Fibroblast of skin of left quadriceps (primary cell): ENCODE data around the gene TMEM108.

Source experiments
- DNase-seq, 2 experiments: peaks; one replicate each; pipeline ENCODE4 v3.0.0-alpha.2; 2013; ENCODE audit warnings: low read depth in 2 of 2

Gene TMEM108

GRCh38 chr3:133277813-133278212, 239.6 kb downstream of the TMEM108 start:
- DNase-seq: no peak

- DNase-seq: no peak
Observed at GRCh38 chr3:133278260-133279043, 240.3 kb downstream of the TMEM108 start.

DNA sequence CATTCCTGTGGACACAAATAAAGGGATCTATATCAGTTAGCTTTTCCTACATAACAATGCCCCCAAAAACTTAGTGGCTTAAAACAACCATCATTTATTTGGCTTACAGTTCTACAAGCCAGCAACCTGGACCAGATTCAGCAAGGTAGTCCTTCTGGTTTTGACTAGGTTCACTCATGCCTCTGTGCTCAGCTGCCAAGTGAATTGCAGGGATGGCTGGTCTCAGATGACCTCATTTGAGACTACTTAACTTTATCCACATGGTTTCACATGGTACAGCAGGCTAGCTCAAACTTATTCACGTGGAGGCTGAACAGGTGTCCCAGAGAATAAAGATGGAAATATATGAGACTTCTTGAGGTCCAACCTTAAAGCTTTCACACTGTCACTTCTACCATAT, 242.4 kb downstream of the TMEM108 start:
- DNase-seq: no peak

- DNase-seq: peak; percentile 32 to 34
Observed at GRCh38 chr3:133282236-133282635, 244.0 kb downstream of the TMEM108 start.

GRCh38 chr3:133283958-133284807, 246.0 kb downstream of the TMEM108 start:
- DNase-seq: no peak

DNA sequence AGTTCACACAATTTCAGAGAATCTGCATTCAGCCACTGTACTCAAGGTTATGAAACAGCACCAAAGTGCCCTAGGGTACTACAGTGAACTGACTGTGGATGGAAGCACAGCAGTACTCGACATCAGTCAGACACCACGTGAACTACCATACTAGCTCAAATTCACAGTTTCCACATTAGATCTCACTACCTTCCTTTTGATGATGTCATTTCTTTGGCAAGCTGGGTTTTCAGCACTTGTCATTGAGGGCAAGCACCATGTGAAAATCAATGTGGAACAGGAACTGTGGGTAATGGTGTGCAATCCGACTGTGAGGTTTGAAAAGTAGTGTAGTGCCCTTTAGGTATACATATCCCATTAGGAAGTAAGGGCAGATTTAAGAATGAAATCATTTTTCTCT, 251.1 kb downstream of the TMEM108 start:
- no peak for DNase-seq

- DNase-seq: no peak
Observed at GRCh38 chr3:133292296-133292695, 254.1 kb downstream of the TMEM108 start.

GRCh38 chr3:133293397-133294110, 255.4 kb downstream of the TMEM108 start:
- DNase-seq: no peak

DNA sequence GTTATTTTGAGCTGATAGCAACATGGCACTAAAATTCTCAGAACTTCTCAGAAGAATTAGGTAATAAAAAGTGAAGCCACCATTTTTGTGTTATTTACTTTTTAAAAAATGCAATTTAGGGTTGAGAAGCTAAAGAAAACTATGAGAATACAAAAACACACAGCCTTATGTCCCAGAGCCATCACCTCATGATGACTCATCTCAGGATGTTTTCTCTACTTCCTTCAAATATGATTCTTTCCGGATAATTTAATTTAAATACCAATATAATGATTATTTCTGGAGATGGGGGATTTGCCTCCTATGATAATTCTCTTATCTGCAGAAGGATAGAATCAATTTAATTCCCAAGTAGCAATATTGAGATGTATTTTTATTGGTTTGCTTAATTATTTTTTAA, 256.1 kb downstream of the TMEM108 start:
- DNase-seq: no peak

DNA sequence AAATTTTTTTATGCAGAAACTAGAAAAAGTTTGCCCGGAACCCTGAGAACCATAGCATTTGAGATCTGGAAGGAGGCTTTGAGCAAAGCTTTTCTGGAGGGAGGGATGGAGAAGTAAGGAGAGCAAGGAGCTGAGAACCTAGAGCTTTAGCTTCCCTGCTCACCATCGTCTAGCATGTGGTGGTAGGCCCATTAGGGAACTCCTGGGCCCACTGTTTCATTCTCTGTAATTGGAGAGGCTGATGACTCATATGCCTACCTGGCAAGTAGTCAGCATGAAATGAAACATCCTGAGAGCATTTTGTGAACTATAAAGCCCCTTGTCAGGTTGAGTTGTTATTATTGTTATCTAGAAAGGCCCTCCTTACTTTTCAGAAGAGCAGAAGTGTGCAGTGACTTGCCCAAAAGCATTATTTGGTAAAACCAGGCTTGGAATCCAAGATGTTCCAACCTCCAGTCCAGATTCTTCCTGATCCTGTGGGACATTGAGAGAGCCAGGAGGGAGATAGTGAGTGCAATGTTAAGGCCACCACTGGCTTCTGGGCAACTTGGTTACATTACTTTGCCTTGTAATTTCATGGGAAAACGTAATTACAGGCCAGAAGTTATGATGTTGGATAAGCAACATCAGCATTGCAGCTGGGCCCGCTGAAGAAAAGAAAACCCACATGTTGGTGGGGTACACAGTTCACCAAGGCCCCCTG, 257.2 kb downstream of the TMEM108 start:
- peak in 1 of 2 experiments; percentile 28 for DNase-seq

DNA sequence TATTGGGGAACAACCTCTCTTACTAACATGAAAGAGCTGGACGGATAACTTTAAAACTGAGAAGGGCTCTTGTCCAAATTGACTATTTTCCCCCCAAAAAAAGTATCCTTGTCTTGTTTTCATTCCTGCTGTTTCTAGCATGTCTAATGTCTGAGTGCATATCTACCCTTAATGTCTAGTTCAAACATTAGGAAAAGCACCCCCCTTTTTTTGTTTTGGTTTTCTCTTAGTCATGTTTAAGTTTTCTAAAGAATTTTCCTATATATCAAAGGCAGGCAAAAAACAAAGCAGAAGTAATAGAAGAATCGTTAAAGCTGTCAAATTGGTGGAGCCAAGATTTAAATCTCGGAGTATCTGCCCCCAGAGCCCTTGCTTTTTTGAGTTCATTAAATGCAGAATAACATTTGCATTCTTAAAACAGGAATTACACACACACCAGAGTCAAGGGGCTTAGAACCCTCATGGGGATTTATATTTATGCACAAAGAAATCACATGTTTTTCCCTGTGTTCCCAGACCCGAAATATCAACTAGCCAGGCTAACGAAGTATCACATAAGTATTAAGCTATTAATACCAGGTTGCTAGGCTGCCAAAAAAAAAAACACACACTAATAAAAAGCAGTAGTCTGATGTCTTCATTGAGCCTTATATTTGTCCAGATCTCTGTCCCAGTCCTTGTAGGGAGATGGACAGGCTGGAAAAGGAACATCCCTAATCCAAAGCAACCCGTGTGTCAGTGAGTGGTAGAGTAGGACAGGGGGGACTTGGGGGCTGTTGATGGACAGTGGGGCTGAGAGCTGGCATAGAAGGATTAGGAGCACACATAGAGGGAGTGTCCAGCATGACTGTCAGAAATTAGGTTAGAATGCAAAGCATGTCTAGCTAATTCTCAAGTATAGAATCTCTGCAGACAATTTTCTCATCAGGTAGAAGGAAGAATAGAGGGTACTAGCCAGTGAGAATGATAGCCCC, 258.0 kb downstream of the TMEM108 start:
- DNase-seq: no peak

DNA sequence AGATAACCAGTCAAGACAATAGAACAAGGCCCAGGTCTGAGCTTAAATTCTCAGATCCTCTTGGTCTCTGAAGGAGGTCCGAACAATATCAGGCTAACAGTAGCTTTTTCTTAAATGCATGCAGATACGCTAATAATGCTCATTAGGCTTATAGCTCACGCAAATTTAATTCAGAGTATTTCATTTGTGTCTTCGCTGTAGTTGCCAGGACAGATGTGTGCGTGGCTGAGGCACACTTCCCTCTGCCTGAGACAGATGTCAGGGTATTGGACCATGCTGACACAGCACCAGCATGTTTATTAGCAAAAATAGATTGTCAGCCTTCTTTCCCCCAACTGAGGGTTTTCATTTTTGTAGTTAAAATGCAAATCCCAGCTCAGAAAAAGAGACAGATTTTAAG, 258.8 kb downstream of the TMEM108 start:
- DNase-seq: no peak

GRCh38 chr3:133300102-133300501, 261.9 kb downstream of the TMEM108 start:
- no peak for DNase-seq

- peak; percentile 61 to 62 for DNase-seq
Observed at GRCh38 chr3:133301194-133301593, 263.0 kb downstream of the TMEM108 start.

DNA sequence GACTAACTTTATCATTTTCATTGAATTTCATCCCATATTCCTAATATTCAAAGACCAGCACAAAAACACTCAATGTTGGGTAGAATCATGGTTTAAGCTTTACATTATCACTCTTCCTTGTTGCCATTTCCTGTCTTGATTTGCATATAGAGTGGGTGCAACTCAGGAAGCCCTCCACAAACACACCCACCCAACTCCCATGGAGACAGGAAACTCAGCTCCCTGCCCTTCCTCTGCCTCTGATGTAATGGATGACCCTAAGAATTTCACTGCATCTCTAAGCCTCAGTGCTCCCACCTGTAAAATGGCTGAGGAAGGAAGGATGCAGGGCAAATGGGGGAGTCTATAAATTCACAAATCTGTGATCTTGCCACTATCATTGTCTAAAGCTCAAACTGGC, 263.5 kb downstream of the TMEM108 start:
- no peak for DNase-seq

GRCh38 chr3:133303430-133303829, 265.2 kb downstream of the TMEM108 start:
- DNase-seq: no peak

DNA sequence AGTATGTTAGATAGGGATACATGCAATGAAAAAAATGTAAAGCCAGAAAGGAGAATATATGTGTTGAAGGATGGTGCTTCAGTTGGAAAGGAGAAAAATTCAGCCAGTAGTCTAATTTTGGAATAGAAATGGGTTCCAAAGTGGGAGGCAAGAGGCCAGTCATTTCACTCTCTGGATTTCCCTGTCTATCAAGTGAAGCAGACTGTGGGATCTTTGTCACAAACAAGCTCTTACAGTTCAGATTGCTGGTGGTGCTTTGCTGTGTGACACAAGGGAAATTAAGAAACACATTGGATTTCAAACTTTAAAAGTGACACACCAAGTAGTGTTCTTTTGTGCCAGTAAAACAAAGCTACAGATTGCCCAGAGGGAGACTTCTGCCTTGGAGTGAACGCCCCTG, 279.7 kb downstream of the TMEM108 start:
- DNase-seq: no peak

GRCh38 chr3:133328373-133328772, 290.2 kb downstream of the TMEM108 start:
- no peak for DNase-seq

- DNase-seq: no peak
Observed at GRCh38 chr3:133329626-133330025, 291.4 kb downstream of the TMEM108 start.

GRCh38 chr3:133330065-133330464, 291.9 kb downstream of the TMEM108 start:
- DNase-seq: no peak

- DNase-seq: no peak
Observed at GRCh38 chr3:133330522-133330921, 292.3 kb downstream of the TMEM108 start.
